ENCODE results near the gene GDNF.

Gene GDNF

DNA sequence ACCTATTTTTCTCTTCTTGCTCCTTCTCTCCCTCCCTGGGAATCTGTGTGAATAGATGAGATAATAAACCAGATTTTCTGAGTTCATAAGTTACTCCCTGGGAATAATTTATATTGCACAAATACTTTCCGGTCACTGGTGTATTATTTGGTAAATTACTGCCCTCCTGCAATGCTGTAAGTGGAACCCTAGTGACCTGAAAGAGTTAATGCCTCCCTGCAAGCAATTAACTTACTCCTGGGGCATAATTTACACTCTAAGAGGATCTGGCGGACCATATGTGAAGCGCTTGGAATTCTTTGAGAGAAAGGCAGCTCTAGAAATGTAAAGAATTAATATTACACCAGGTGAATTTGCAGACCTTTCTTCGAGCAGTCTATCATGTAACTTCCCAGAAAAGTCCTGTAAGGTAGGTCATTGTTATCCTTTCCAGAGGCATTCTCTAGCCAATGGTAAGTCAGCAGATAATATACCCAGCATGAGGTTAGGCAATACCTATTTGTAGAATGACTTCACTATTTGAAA, 7.0 kb upstream of the GDNF start:
- no peak for DNase-seq

GRCh38 chr5:37844009-37844408, 4.2 kb upstream of the GDNF start:
- no peak for DNase-seq

GRCh38 chr5:37842048-37842447, 2.2 kb upstream of the GDNF start:
- no peak for DNase-seq

DNA sequence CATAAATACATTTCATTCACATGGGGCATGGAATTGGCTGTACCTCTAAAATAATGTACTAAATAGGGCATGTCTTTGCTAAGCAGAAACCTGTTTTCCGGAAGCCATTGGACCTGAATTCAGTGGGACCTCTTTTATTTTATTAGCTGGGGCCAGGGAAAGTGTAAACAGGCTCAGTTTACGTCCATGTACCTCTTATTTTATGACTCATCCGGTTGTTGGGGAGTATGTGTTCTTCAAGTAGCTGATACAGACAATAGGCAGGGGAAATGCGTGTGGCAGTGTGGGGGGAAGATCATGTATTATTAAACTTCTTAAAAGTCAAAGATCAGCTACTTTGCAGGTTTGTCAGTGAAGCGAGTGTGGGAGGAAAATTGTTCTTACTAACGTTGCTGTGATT, 1.4 kb upstream of the GDNF start:
- no peak for DNase-seq

- peak; percentile 43 for DNase-seq
Measured at GRCh38 chr5:37840053-37841034, 503 bp upstream of the GDNF start.

DNA sequence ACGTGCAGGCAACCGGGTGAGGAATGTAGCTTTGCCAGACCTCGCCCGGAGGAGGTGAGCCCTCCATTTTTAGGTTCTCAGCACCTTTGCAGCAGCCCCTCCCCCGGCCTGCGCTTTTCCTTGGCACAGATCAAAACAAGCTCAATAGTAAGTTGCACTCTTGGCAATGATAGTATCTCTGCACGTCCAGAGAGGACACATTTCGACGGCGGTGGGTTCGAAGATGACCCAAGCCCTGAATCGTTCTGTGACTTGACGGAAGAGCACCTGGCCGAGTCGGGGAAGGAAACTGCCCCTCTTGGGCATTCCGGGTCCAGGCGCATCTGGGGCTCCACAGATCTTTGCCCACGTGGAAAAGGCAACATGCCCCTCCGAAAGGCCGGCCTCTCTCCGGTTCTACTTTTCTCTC, 904 bp downstream of the GDNF start:
- peak; percentile 11 for DNase-seq

- peak; percentile 49 for DNase-seq
Measured at GRCh38 chr5:37838152-37838932, 1.5 kb downstream of the GDNF start.

DNA sequence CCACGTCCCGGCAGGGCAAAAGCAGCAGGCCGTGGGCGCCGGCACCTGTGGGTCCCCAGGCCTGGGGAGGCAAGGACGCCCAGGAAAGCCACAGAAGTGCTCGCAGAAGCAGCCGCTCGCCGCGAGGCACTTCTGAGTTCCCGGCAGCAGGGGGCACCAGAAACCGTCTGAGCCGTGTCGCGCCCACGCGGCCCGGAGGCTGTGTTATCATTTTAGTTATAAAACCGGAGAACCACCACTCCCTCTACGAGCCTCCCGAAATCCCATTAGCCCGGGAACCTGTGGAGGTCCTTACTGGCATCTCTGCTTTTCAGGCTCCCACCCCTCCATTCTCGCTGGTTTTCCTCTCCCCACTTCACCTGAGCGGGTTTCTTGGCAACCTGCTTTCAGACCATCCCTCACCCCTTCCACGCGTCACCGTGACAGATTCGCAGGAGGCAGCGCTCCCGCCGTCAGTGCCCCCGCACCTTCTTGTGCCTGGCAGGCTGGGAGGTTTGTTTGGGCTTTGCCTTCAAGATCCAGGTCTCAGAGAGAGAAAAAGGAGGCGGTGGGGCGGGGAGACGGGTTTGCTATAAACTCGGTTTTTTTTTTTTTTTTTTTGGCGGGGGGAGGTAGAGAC, 2.3 kb downstream of the GDNF start:
- DNase-seq = peak; percentile 82

DNA sequence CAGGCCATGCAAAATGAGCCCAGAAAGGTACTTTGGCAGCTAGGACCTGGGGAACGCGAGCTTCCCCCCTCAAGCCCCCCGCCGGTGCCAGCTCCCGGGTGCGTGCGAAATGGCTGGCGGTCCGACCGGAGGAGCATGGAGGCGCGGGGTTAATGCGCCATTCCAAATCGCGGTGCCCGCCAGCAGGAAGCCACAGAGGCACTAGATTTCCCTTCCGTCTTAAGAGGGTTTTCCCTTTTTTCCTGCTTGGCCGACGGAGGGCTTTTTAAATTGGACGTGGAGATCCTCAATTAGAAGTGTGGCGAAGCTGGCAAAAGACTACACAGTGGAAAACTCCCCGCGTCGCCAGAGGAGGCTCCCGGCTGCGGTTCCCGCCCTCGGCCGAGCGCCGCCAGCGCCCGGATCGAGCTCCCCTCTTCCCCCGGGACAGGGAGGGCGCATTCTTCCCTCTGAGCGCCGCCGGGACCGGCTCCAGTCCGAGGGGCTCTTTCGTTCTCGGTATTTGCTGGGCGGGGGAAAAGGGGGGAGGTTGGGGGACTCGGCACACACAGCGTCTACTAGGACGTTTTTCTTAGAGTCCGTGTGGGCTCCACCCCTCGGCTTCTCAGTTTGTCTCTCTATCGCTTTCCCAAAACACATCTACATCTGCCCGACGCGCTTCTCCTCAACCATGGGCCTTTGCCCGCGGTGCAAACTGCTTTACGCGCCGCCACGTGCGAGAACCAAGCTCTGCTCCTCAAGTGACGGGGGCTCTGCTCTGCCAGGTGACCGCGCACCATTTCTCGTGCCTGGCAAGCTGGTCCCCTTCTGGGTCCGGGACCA, 3.0 kb downstream of the GDNF start:
- peak; percentile 11 for DNase-seq

DNA sequence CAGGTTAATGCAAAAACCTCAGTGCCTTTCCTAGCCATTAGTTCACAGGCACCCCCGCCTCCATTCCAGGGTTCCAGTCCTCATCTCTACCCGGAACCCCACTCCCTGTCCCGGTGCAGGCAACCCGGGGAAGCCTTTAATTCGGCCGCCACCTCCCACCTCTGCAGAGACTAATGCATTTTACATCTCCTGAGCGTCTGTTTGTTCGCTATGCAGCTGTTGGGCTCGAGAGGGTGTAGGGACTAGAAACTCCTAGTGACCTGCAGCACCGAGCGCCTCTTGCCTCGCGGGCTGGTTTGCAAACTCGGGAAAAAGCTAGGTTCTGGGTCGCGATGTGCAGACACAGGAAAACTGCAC, 3.6 kb downstream of the GDNF start:
- peak; percentile 22 for DNase-seq

- peak; percentile 15 for DNase-seq
Measured at GRCh38 chr5:37835380-37835973, 4.4 kb downstream of the GDNF start.

DNA sequence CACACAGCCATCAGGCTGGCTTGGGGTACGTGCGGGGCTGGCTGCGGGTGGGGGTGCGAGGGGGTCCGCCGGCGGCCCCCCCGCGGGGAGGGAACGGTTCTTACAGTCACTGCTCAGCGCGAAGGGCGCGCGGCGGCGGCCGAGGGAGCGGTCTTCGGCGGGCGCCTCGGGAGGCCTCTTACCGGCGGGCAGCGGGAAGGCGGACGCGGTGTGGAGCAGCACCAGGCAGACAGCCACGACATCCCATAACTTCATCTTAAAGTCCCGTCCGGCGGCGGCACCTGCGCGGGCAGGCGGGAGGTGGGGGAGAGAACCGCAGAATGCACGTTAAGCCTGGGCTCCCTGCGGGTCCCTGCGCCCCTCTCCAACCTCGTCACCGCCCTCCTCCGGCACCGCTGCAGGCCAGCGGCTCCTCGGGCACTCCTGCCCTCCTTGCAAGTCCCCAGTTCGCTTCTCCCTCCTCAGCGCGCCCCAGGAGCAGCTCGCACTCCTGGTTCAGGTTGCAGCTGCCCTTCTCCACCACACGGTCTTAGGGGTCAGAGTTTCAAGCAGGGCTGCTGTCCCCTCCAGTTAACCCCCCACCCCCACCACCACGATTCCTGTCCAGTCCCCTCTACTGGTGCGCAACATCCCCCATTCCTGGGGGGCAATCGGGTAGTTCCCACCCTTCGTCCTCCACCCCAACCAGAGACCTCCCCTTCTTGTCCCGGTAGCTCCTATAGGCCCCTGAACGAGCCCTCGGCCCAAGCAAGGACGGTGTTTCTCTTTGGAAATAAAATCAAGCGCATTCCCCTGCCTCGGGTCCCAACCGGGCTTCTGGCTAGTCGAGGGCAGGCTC, 5.1 kb downstream of the GDNF start:
- peak; percentile 28 for DNase-seq

- DNase-seq = no peak
Measured at GRCh38 chr5:37833990-37834389, 5.9 kb downstream of the GDNF start.

DNA sequence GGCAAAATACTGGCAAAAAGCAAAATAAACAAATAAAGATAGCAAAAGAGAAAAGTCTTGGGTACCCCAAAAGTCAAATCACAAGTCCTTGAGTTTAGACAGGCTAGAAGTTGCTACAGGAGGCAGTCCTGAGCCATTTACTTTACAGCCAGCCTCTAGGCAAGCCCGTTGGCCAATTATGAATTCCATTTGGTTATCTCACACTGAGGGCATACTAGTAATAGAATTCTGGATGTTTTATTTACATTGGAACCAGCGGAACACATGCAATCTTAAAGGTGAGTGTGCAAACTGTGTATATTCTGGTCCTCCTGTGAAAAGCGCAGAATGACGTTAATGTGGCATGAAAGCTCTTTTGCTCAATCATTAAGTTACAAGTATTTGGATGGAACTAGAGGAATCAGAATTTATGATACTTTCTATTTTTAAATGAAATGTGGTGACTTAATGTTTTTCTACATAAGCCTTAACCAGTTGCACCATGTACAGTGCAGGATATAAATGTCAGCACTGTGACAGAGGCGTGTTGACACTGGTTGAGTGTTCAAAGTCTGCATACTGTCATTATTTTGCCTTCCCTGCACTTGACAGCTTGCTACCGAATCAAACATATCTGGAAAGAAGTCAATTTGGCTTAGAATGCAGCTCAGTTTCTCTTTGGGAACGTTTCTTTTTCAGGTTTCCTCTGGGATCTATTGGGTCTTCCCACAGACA, 7.9 kb downstream of the GDNF start:
- DNase-seq = no peak

GRCh38 chr5:37830348-37830747, 9.5 kb downstream of the GDNF start:
- DNase-seq = no peak

DNA sequence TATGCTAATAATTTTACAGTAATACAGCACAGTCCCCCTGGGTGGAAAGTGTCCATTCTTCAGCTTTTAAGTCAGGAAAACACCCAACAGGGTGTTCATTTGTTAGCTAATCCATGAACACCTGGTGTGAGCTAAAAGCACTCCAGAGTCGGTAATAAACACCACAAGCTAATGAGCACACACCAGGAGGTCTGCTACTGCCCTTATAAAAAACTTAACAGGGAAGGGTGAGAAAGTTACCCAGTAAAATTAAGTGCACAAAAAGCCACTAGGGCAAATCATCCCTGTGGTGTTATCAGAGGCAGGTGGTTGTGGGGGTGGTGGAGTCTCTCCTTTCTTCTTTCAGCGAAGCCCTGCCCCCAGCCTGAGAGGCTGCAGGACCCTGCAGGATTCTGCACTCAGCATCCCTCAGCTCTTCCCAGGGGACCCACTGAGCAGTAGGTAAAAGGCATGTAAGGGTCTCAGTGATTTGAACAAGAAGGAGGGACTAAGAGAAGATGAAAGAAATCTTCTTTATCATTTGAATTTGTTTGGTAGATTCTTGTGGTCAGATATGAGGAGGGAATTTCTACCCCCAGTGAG, 14.4 kb downstream of the GDNF start:
- DNase-seq = no peak

GRCh38 chr5:37823433-37824152, 16.2 kb downstream of the GDNF start:
- DNase-seq = no peak

DNA sequence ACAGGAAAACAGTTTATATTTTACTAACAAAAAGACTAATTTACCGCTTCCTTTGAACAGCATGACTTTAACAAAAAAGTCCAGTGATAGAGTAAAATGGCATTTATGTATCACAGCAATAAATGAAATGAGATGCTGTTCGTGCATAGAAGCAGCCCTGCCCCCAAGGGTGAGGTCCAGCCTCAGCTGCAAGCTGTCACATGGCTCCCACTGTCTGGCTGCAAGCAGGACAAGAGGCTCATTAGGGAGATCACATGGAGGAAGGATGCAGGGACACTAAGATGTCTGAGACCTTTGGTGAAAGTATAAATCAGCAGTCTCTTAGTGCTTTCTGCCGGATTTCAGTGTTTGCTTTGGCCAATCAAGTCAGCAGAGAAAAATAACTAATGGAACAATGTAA, 23.0 kb downstream of the GDNF start:
- DNase-seq = no peak

DNA sequence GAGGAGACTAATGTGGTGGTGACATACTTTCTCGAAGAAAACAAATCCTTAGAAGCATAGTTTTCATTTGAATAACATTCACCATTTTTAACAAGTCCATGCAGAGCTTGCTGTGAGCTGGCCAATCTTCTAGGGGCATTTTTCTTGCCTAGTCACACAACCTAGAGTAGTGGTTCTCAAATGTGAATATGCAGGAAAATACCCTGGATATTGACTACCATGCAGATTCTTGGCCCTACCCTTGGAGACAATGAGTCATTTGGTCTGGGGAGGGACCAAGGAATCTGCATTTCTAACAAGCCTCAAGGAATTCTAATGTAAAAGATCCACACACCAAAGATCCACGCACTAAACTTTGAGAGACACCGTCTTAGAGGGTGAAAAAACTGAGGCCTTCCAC, 23.5 kb downstream of the GDNF start:
- DNase-seq = no peak

All from hematopoietic multipotent progenitor cell treated with erythropoietin and hydrocortisone succinate and interleukin-3 and kit ligand, for 4 days (in vitro differentiated cells).